Eye (tissue), 1 donor: ENCODE results near the gene PACC1.
A peak's percentile ranks its signal among the peaks of the same experiment; 100 is the strongest.

ENCODE experiments used
- DNase-seq: peaks from one replicate; pipeline ENCODE4 v3.0.0-alpha.2; 2015

The PACC1 gene

DNA sequence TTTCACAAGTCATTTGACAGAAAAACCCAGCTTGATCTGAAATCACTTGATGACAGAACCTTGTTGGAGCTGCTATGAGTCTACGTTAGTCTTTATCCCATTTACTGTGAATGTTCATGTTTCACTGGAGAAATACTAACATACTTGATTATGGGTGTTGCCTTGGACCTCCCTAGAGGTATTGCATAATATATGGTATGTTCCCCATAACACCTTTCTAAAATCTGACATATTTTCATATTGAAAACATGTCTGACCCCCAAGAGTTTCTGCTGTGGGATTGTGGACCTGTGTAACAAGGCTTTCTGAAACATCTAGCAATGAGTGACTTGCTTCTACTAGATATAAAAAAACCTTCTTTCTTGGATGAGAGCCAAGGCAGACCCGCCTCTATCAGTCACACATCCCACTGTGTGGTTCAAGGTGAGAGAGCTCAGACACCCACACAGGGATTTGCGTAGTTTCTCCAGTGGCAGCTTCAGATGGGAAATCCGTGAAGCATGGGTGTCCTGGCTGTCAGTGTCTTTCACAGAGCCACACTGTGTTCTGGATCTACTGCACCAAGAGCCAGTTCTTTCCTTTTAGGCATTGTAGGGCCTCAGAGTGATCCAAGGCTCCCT, 22.6 kb upstream of the PACC1 start:
- no peak for DNase-seq

- no peak for DNase-seq
Measured at GRCh38 chr1:212434992-212435391, 20.3 kb upstream of the PACC1 start.

GRCh38 chr1:212433577-212434462, 19.1 kb upstream of the PACC1 start:
- DNase-seq, result peak; percentile 68

- DNase-seq, result peak; percentile 85
Measured at GRCh38 chr1:212432661-212433576, 18.2 kb upstream of the PACC1 start, which contains the start of gene NENF. TSS of gene NENF (plus strand) at chr1:212432920. CDS start at chr1:212432944, 24 bp downstream.

GRCh38 chr1:212432272-212432660, 17.6 kb upstream of the PACC1 start:
- no peak for DNase-seq

DNA sequence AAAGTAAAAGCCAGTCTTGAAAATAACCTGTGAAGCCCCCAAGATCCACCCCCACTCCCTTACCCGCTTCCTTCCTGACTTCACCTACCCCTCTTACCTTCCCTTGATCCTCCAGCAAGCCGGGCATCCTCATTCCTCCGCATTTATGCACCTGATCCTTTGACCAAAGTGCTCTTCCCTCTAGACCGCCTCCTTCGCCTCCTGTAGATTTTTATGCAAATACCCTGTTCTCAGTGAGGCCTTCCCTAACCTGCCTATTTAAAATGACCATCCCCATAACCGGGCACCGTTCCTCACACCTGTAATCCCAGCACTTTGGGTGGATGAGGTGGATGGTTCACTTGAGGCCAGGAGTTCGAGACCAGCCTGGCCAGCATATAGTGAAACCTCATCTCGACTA, 17.0 kb upstream of the PACC1 start:
- DNase-seq, result no peak

GRCh38 chr1:212430955-212431394, 16.3 kb upstream of the PACC1 start:
- DNase-seq, result no peak

GRCh38 chr1:212430416-212430815, 15.7 kb upstream of the PACC1 start:
- DNase-seq, result no peak

GRCh38 chr1:212428496-212428895, 13.8 kb upstream of the PACC1 start:
- no peak for DNase-seq

- DNase-seq, result no peak
Measured at GRCh38 chr1:212423879-212424278, 9.2 kb upstream of the PACC1 start.

DNA sequence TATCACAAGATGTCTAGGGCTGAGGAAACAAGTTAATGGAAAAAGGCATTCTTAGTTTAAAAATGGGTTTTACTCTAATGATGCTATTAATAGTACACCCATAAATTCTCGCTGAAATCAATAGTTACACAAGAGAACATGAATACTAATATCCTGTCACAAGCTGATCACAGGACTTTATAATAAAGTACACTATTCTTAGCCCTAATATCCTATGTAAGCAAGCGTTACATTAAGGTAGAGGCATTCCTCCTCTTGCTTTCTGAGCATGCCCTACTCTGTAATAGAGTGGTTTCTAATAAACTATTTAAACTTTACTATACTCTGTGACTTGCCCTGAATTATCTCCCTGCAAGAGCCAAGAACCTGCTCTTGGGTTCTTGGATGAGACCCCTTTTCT, 6.5 kb upstream of the PACC1 start:
- DNase-seq, result no peak

GRCh38 chr1:212415107-212415841, 588 bp upstream of the PACC1 start:
- no peak for DNase-seq

DNA sequence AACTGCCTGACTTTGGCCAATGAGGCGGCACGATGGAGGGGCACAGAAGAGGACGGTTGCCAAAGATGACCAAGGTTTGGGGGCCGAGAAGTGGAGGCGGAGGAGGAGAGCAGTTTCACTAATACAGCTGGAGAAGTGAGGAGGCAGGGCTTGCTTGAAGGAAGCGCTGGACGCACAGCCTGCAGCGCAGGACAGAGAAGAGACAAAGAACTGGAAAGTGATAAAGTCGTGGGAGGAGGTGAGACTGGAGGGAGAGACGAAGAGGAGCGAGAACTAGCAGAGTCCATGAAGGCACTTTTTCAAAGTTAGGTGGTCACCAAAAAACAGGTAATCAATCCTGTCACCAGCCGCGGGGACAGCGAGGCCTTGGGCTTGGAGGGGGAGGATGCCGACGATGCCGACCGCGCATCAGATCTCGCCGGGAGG, 771 bp downstream of the PACC1 start:
- peak; percentile 69 for DNase-seq

DNA sequence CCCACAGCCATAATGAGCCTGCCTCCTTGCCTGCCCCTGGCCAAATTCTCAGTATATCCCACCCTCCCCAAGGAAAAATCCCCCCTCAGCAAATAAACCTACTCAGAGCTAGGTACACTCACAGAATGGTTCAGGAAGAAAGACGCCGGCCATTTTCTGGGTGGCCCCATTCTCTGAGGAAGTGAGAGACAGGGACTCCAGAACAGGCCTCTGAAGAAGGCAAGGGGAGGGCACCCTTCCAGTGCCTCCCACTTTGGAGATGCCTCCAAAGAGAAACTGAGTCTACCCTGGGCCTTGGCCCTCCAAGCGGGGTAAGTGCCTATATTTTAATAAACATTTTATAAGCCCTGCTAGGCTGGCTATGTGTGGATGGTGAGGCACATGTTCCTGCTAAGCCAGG, 2.3 kb downstream of the PACC1 start:
- no peak for DNase-seq

DNA sequence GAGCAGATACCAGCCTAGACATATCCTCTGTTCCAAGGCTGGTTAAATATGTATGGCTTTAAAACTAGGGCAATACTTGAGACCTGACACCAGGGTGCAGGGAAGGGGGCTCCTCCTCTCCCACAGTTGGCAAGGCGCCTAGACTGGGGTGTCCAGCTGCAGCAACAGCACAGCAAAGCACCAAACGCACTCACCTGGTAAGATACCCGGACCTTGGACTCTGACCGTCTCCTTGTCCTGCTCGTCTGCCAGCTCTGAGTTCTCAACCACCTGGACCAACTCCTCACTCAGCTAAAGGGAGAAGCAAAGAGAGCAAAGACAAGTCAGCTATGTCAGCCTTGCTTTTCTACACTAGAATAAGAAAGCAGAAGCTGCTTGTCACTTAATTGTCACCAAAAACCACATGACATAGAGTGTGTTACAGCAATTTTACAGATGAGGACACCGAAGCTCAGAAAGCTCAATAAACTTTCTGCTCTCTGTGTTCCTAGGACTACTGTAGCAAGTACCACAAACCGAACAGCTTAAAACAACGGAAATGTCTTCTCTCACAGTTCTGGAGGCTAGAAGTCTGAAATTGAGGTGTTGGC, 4.4 kb downstream of the PACC1 start:
- DNase-seq, result no peak

- DNase-seq, result no peak
Measured at GRCh38 chr1:212402666-212403321, 11.9 kb downstream of the PACC1 start.

- DNase-seq, result no peak
Measured at GRCh38 chr1:212401838-212402582, 12.7 kb downstream of the PACC1 start.

DNA sequence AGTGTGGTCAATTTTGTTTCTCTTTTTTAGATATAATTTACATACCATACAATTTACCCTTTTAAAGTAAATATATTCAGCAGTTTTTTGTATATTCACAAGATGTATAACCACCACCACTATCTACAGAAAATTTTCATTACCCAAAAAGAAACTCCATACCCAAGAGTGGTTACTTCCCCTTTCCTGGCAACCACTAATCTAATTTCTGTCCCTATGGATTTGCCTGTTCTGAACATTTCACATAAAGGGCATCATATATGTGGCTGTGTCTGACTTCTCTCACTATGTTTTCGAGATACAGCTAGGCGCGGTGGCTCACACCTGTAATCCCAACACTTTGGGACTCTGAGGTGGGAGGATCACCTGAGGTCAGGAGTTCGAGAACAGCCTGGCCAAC, 13.6 kb downstream of the PACC1 start:
- no peak for DNase-seq

DNA sequence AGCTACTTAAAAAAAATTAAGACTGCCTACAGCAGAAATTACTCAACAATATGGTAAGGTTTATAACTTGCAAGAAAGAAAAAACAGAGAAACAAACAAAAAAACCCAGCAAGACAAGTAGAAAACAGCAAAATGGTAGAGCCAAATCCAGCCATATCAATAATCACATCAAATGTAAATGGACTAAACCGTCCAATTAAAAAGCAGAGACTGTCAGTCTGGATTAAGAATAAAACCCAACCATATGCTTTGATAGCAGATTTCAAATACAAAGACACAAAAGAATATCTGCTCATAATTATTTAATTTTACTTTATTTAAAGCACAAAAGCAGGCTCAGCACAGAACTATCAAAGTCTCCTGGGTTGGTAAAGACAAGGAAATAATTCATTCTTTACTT, 17.5 kb downstream of the PACC1 start:
- DNase-seq, result no peak

DNA sequence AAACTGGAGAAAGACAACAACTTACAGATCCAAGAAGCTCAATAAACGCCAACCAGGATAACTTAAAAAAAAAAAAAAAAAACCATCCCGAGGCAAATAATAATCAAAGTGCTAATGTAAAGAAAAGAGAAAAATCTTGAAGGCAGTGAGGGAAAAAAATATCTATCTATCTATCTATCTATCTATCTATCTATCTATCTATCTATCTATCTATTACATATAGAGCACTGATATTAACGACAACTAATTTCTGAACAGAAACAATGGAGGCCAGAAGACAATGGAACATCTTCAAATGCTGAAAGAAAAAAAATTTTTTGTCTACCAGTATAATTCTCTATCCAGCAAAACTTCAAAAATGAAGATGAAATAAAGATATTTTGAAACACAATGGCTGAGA, 18.0 kb downstream of the PACC1 start:
- peak; percentile 5 for DNase-seq
